Gastrocnemius medialis (tissue), 4 donors: ENCODE results near the gene CELF3. TPM values are rescaled to one million over a fixed set of nuclear protein-coding genes. Genes with fewer than 3 reads are reported as not detected.
A peak's percentile ranks its signal among the peaks of the same experiment; 100 is the strongest.

ENCODE experiments used
- ATAC-seq, 2 donors: fragments of 150-250 bp; one replicate each; pipeline ENCODE4 v1.9.1; 2016
- DNase-seq, 2 donors: peaks; one replicate each; pipeline ENCODE4 v3.0.0-alpha.2; 2019
- H3K27ac ChIP-seq, 4 donors: fragments of 200-600 bp; sonication (generic); 1 replicate in 1 of 4; 2 replicates in 3 of 4; pipeline ENCODE4 v1.5.1; 2016 to 2018; ENCODE audit warnings: mild to moderate bottlenecking in 2 of 4, moderate library complexity in 1 of 4
- H3K27me3 ChIP-seq, 3 donors: fragments of 200-600 bp; sonication (generic) in 2 of 3; 1 replicate in 1 of 3; 2 replicates in 2 of 3; pipeline versions ENCODE4 v1.5.1 to v1.6.0; 2016 to 2019; ENCODE audit warnings: mild to moderate bottlenecking in 1 of 3, moderate library complexity in 1 of 3
- H3K36me3 ChIP-seq, 2 donors: fragments of 200-600 bp; sonication (generic) in 1 of 2; one replicate each; pipeline ENCODE4 v1.5.1; 2017 to 2018
- H3K4me1 ChIP-seq, 2 donors: fragments of 200-600 bp; sonication (generic) in 1 of 2; one replicate each; pipeline ENCODE4 v1.5.1; 2016 to 2017; ENCODE audit warnings: mild to moderate bottlenecking in 2 of 2
- H3K4me3 ChIP-seq, 4 donors: fragments of 200-600 bp; sonication (generic) in 3 of 4; 1 replicate in 1 of 4; 2 replicates in 3 of 4; pipeline ENCODE4 v1.5.1; 2016 to 2019; ENCODE audit warnings: mild to moderate bottlenecking in 2 of 4
- H3K9me3 ChIP-seq, 3 donors: fragments of 200-600 bp; sonication (generic) in 2 of 3; 1 replicate in 1 of 3; 2 replicates in 2 of 3; pipeline ENCODE4 v1.5.1; 2016 to 2019
- CTCF ChIP-seq, 5 experiments: fragments of 450-650 bp in 3 of 5; fragments of 200-600 bp in 2 of 5; sonication (generic) in 2 of 5; IDR thresholded peaks in 4 of 5; conservative IDR thresholded peaks in 1 of 5; 1 replicate in 4 of 5; 2 replicates in 1 of 5; pipeline ENCODE4 v1.5.1; 2016 to 2019; ENCODE audit warnings: antibody characterized with exemption in 5 of 5, mild to moderate bottlenecking in 3 of 5, moderate library complexity in 3 of 5
- POLR2A ChIP-seq, 2 donors: fragments of 450-650 bp; IDR thresholded peaks; one replicate each; pipeline ENCODE4 v1.6.1; 2017; ENCODE audit warnings: antibody characterized with exemption in 2 of 2, mild to moderate bottlenecking in 2 of 2, moderate library complexity in 2 of 2
- in situ Hi-C, 4 donors: fragments of 200-750 bp; cut with MboI; loops; one replicate each; pipeline versions ENCODE4 v1.15.0 to v1.8.0; 2017; ENCODE audit warnings: low sequenced_read_pairs in 4 of 4
- intact Hi-C: fragments of 100-400 bp; cut with DNase I; formaldehyde crosslinking; loops from one replicate; pipeline ENCODE4 v1.15.1; 2023; ENCODE audit warnings: low total_unique reads
- total RNA-seq, 4 donors: library from RNA; depleted of rRNA; stranded (reverse); fragments of >200 nt; gene quantifications; one replicate each; pipeline versions ENCODE4 v1.1.0 to v1.2.3, GENCODE V29; 2016

CELF3 gene
- total RNA-seq, 4 donors from 2014 or later: not detected

DNA sequence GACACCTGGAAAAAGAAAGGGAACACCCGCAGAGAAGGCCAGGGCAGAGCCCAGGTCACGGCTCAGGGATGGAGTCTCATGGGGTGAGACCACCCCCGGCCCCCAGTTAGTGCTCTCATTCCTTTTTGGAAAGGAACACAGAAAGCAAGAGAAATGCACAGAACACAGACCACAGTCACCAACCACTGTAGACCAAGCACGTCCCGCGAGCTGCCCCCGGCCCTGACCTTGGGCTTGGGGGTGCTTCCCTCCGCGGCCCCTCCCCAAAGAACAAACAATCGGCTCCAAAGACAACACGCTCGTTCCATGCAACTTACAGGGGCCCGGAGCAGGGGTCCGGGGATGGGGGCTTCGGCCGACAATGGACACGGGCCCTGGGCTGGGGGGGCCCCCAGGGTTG lies 12.8 kb downstream of the CELF3 start:
- in situ Hi-C loops (no loop called here), intact Hi-C loops (no loop called here)
- ATAC-seq (no peak), DNase-seq (no peak)
- Histone ChIP-seq H3K4me3 (no peak overlapping the region), H3K36me3 (peaks cover 0 to 31% of the 10 kb centered on the region in 2 donors), H3K9me3 (no peaks in the 10 kb centered on the region), H3K27me3 (no peaks in the 10 kb centered on the region), H3K27ac (no peak overlapping the region), H3K4me1 (no peaks in the 10 kb centered on the region)
- TF ChIP-seq CTCF (IDR thresholded peaks at IDR 0.05 in 4 of 5, conservative IDR thresholded peaks at IDR 0.05 in 1 of 5) (no peak), POLR2A (IDR thresholded peaks at IDR 0.05) (no peak)

- in situ Hi-C loops: no loop called here
- intact Hi-C loops: no loop called here
- TF ChIP-seq CTCF (IDR thresholded peaks at IDR 0.05 in 4 of 5, conservative IDR thresholded peaks at IDR 0.05 in 1 of 5) (no peak), POLR2A (IDR thresholded peaks at IDR 0.05) (no peak)
- Histone ChIP-seq H3K9me3 (no peaks in the 10 kb centered on the region), H3K27ac (no peak overlapping the region), H3K27me3 (no peaks in the 10 kb centered on the region), H3K4me1 (no peaks in the 10 kb centered on the region), H3K4me3 (no peak overlapping the region), H3K36me3 (peaks cover 0 to 39% of the 10 kb centered on the region in 2 donors)
- DNase-seq (no peak), ATAC-seq (no peak)
Observed at GRCh38 chr1:151702936-151703335, 13.7 kb downstream of the CELF3 start.

GRCh38 chr1:151701515-151701914 lies 15.1 kb downstream of the CELF3 start:
- DNase-seq (no peak), ATAC-seq (no peak)
- TF ChIP-seq POLR2A (IDR thresholded peaks at IDR 0.05) (no peak), CTCF (IDR thresholded peaks at IDR 0.05 in 4 of 5, conservative IDR thresholded peaks at IDR 0.05 in 1 of 5) (no peak)
- Histone ChIP-seq H3K4me1 (no peaks in the 10 kb centered on the region), H3K27me3 (no peaks in the 10 kb centered on the region), H3K27ac (no peak overlapping the region), H3K4me3 (no peak overlapping the region), H3K9me3 (no peaks in the 10 kb centered on the region), H3K36me3 (peaks cover 0 to 50% of the 10 kb centered on the region in 2 donors)
- in situ Hi-C loops (no loop called here), intact Hi-C loops (no loop called here)

DNA sequence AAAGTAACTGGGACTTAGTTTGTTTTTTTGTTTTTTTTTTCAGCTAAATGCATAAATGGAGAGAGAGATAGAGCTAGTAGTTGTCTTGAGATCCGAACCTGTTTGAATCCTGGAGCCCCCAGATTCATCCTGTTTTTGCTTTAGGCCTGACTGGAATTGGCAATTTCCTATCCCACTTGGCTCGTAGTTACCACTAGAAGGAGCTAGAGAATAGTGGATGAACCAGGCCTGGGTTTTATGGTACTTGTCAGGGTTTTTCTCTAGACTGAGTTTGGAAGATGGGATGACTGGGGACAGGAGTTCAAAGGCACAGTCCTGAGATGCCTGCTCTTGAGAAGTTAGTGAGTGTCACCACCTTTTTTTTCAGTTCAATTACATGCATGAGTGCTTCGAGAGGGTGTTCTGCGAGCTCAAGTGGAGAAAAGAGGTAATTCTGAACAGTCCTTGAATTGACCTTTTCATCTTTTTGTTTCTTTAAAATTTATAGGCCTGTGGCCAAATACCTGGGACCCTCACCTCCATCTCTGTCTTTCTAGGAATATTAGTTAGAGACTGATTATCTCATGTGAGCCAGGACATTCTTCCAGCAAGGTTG lies 23.4 kb downstream of the CELF3 start:
- H3K4me1 ChIP-seq: no peaks in the 10 kb centered on the region
- H3K27me3 ChIP-seq: no peaks in the 10 kb centered on the region
- H3K4me3 ChIP-seq: no peak overlapping the region
- DNase-seq (no peak), ATAC-seq (no peak)
- H3K27ac ChIP-seq: no peak overlapping the region
- intact Hi-C loops (loop anchor here (1.0 kb wide), 1 partner anchor 42 kb away; no protein-coding TSS in a partner anchor), in situ Hi-C loops (no loop called here)
- peaks cover 0 to 42% of the 10 kb centered on the region in 2 donors for H3K36me3 ChIP-seq
- TF ChIP-seq CTCF (IDR thresholded peaks at IDR 0.05 in 4 of 5, conservative IDR thresholded peaks at IDR 0.05 in 1 of 5) (peak in 1 of 5 experiments; percentile 6), POLR2A (IDR thresholded peaks at IDR 0.05) (no peak)
- H3K9me3 ChIP-seq: no peaks in the 10 kb centered on the region

GRCh38 chr1:151692226-151692625 lies 24.4 kb downstream of the CELF3 start:
- TF ChIP-seq POLR2A (IDR thresholded peaks at IDR 0.05): no peak
- TF ChIP-seq CTCF (IDR thresholded peaks at IDR 0.05 in 4 of 5, conservative IDR thresholded peaks at IDR 0.05 in 1 of 5): no peak
- DNase-seq: no peak
- in situ Hi-C loops: no loop called here
- Histone ChIP-seq H3K27me3 (no peaks in the 10 kb centered on the region), H3K9me3 (no peaks in the 10 kb centered on the region), H3K4me3 (no peak overlapping the region), H3K4me1 (no peaks in the 10 kb centered on the region), H3K27ac (no peak overlapping the region), H3K36me3 (peaks cover 0 to 34% of the 10 kb centered on the region in 2 donors)
- ATAC-seq: no peak
- intact Hi-C loops: no loop called here
